Stimulated activated CD4-positive, alpha-beta T cell treated with anti-CD3 and anti-CD28 coated beads, Interleukin-12 subunit alpha, Interleukin-12 subunit beta, amount 100 ng/mL, for 24 hours (primary cell): Measurements from ENCODE around the gene RAD54L.
"Not testable (repeated sequence)": the region's sequence is repeated elsewhere in the genome, so short reads cannot be mapped to it uniquely, and the experiment has no call there.

Experiments
- DNase-seq, 2 experiments: peaks; one replicate each; pipeline ENCODE4 v3.0.0-alpha.2; 2020; ENCODE audit warnings: low read depth in 2 of 2

Gene RAD54L

DNA sequence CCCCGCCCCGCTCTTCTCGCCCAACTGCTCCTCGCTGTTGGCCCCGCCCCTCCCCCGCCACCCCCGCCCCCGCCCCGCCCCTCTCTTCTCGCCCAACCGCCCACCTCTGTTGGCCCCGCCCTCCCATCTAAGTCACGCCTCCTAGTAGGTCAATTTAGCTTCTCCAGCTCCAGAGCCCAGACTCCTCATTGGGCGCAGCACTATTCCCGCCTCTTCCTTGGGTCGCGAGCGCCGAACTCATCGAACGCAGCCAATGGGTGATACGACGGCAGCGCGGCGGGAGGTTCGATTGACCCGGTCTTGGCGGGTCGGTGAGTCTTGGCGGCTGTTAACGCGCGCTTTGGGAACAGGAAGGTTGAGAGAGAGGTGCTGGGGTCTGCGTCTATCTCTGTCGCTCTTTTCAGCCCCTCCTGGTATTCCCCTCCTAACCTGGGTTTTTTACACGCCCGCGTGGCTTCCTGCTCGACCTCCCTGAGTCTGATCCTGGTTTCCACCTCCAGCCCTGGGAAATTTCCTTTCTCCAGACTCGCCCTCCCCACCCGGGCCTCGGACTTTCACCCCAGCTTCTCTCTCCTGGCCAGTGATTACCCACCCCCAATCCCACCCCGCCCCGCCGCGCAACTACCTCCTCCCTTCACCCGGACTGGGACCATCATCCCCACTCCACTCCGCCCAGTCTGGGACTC lies at the start of gene RAD54L:
Gene RAD54L (plus strand): TSS at position 328 of the 686 bp plus-strand sequence. CDS start 643 bp downstream, outside the sequence.
- DNase-seq, result peak; percentile 96 to 99

GRCh38 chr1:46197964-46198811 lies 49.4 kb upstream of the RAD54L start, which contains the start of gene POMGNT1:
Gene POMGNT1, minus strand, starts transcription at chr1:46198434. Its CDS starts 613 bp downstream, at chr1:46197821.
- DNase-seq, result peak; percentile 56 to 66

DNA sequence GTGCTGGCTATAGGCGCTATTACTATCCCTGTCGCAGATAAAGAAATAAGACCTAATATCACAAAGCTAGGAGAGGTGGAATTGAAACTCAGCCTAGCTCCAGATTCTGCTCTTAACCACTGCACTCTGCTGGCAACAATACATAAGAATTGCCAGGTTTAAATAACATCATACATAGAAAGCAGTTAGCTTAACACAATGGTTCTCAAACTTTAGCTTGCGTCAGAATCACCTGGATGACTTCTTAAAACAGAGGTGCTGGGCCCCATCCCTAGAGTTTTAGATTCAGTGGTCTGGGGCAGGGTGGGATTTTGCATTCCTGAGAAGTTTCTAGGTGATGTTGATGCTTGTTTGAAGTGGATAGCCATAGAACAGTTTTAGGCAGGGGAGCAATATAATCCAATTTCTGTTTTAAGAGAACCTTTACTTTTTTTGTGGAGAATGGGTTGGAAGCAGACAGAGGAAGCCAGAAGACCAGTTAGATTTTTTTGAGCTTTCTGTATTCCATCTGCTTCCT lies 48.3 kb upstream of the RAD54L start:
- no peak for DNase-seq

GRCh38 chr1:46203738-46204405 lies 43.7 kb upstream of the RAD54L start:
- no peak for DNase-seq

DNA sequence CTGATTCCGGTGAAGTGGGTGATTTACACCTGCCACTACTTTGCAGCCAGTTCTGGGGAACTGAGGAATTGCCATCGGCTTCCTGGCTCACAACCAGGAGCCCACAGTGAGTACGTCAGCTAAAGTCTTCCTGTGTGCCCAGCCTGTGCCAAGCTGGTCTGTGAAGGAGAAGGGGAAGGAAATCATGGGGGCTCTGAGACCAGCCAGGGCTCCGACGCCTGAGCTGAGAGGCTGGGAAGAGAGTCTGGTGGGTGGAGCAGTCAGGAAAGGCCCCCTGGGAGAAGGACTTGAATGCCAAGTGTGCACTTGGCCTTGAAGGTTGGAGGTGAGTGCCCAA lies 43.2 kb upstream of the RAD54L start:
- no peak for DNase-seq

DNA sequence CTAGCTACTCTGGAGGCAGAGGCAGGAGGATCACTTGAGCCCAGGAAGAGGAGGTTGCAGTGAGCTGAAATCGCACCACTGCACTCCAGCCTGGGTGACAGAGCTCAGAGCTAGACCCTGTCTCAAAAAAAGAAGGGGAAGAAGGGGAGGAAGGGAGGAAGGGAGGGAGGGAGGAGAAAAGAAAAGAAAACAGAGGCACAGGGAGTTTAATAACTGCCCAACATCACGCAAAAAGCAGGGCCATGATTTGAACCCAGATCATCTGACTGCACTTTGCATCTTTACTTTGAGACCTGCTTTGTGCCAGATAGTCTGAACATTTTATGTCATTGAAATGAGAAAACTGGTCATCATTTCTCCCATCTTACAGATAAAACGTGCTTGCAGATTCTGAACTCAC lies 42.4 kb upstream of the RAD54L start:
- DNase-seq, result no peak

- no peak for DNase-seq
These were observed 41.8 kb upstream of the RAD54L start for GRCh38 chr1:46205791-46206190.

- no peak for DNase-seq
These were observed 41.2 kb upstream of the RAD54L start for GRCh38 chr1:46206399-46206798.

- DNase-seq, result no peak
These were observed 37.0 kb upstream of the RAD54L start for GRCh38 chr1:46210561-46210960.

DNA sequence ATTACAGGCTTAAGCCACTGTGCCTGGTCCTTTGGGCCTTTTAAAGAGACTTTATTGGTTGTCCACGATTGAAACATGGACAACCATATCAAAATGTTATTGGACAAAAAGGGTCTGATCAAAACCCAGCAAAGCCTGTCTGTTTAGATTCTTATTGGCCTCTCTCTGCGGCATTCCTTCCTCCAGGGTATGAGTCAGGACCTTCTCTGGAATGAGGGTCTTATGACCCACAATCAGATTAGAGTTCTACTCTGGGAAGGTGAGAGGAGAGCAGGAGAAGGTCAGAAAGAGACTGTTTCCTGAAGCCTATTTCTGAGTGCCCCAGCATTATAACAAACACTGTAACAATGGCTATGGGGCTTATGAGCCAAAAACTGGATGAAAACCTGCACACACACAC lies 36.5 kb upstream of the RAD54L start:
- no peak for DNase-seq

DNA sequence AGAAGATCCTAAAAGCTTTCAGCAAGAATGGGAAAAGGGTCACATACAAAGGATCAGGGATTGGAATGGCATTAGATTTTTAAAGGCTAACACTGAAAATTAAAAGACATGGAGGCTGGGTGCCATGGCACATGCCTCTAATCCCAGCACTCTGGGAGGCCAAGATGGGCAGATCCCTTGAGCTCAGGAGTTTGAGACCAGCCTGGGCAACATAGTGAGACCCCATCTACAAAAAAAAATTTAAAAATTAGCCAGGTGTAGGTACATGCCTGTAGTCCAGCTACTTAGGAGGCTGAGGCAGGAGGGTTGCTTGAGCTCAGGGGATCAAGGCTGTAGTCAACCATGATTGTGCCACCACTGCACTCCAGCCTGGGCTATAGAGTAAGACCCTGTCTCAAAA lies 32.1 kb upstream of the RAD54L start:
- DNase-seq, result no peak

DNA sequence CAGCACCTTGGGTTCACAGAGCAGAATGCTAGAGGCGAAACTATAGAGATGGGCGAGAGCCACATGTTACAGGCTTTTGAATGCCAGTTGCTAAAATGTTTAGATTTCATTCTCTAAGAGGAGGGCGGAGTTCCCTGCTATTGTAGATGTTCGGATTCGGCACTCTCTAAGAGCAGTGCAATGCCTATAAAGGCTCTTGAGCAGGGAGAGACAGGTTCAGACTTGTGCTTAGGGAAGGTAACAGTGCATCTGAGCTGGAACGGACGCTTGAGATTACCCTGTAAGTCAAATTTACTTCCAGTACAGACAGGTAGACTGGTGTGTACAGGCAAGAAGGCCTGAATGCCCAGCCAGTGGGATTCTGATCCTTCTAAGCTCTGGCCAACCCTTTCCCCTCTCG lies 29.1 kb upstream of the RAD54L start:
- no peak for DNase-seq

- DNase-seq, result no peak
These were observed 27.7 kb upstream of the RAD54L start for GRCh38 chr1:46219551-46220520.

DNA sequence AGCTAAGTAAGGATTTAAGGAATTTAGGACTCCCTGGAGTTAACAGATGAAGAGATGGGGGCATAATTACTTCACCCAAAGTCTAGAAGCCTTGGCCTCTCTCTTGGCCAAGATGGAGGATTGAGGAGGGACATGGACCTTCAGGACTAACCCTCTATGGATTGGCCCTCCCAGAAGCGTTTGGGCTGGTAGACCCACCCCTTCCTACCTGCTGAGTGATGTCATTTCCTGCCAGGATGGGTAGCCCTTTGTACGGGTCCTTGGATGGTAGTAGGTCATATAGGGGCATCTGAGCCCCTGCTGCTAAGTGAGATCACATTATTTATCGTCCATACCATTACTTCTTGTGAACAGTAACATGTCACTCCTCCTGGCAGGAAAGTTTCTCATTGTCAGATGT lies 26.8 kb upstream of the RAD54L start:
- no peak for DNase-seq

GRCh38 chr1:46221749-46222148 lies 25.8 kb upstream of the RAD54L start:
- no peak for DNase-seq

GRCh38 chr1:46223055-46223454 lies 24.5 kb upstream of the RAD54L start:
- not testable (repeated sequence) for DNase-seq

DNA sequence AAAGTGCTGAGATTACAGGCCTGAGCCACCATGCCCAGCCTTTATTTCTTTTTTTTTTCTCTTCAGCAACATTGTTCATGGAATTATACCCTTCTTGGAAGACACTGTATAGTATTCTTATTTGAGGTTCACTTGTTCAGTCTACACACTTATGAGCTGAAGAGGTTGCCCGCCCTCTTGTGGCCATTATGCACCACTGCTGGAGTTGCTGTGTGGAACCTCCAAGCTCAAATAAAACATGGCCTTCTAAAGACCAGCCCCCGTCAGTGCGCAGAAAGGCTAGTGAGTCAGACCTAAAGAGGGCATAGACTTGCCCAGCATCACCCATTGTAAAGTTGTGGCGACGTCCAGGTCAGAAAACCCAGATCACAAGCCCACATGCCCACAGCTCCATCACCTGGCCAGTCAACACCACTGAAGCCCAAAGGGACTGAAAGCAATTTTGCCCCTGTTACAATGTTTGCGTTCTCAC lies 24.1 kb upstream of the RAD54L start:
- peak; percentile 21 to 49 for DNase-seq

GRCh38 chr1:46224966-46225365 lies 22.6 kb upstream of the RAD54L start:
- no peak for DNase-seq

GRCh38 chr1:46231231-46231630 lies 16.3 kb upstream of the RAD54L start:
- DNase-seq, result not testable (repeated sequence)

DNA sequence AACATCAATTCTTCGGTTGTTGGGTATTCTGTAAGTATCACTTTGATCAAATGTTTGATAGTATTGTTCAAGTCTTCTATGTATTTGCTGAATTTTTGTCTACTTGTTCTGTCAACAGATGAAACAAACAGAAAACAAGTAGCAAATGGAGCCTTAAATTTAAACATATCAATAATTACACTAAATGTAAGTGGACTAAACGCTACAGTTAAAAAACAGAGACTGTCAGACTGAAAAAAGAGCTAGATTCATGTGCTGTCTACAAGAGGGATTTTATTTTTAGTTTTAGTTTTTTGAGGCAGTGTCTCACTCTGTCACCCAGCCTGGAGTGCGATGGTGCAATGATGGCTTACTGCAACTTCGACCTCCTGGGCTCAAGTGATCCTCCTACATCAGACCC lies 10.7 kb upstream of the RAD54L start:
- no peak for DNase-seq

DNA sequence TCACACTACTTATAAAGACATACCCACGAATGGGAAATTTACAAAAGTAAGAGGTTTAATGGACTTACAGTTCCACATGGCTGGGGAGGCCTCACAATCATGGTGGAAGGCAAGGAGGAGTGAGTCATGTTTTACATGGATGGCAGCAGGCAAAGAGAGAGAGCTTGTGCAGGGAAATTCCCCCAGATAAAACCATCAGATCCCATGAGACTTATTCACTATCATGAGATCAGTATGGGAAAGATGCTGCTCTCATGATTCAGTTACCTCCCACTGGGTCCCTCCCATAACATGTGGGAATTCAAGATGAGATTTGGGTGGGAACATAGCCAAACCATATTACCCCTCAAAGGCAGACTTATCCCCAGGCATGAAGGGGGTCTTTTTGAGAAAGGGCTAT lies 8.7 kb upstream of the RAD54L start:
- DNase-seq, result not testable (repeated sequence)
